Keratinocyte (primary cell): ENCODE results near the gene PTPRN2. TPM values are rescaled to one million over a fixed set of nuclear protein-coding genes. Genes with fewer than 3 reads are reported as not detected.

Experiments
- DNase-seq: peaks from one replicate; pipeline ENCODE4 v3.0.0-alpha.2; 2011; ENCODE audit warnings: low read depth, missing footprints, low spot score
- FAIRE-seq: peaks from 2 replicates; lab custom pipeline; 2011; peaks lifted over from hg19 to GRCh38; lab: Jason Lieb, UNC
- H2AFZ ChIP-seq: 2 replicates; pipeline ENCODE4 v1.6.0; 2012; ENCODE audit warnings: low read length, control low read depth, inconsistent platforms; ENCODE audit not compliant: control insufficient read depth
- H3K27ac ChIP-seq: 2 replicates; pipeline ENCODE4 v1.5.1; 2011; ENCODE audit warnings: low read length; ENCODE audit not compliant: control insufficient read depth, insufficient read depth
- H3K27me3 ChIP-seq: 3 replicates; pipeline ENCODE4 v1.6.0; 2011; ENCODE audit warnings: low read length; ENCODE audit not compliant: control insufficient read depth, insufficient read depth; ENCODE audit errors: extremely low read depth
- H3K36me3 ChIP-seq, 2 experiments: 2 replicates in 1 of 2; 3 replicates in 1 of 2; pipeline ENCODE4 v1.5.1; 2011; ENCODE audit warnings: low read length in 2 of 2, mild to moderate bottlenecking in 1 of 2; ENCODE audit not compliant: control insufficient read depth in 2 of 2, insufficient read depth in 2 of 2; ENCODE audit errors: extremely low read depth in 1 of 2
- H3K4me1 ChIP-seq: 3 replicates; pipeline ENCODE4 v1.5.1; 2011; ENCODE audit warnings: low read length; ENCODE audit not compliant: control insufficient read depth, insufficient read depth; ENCODE audit errors: extremely low read depth
- H3K4me2 ChIP-seq: 3 replicates; pipeline ENCODE4 v1.6.0; 2011; ENCODE audit warnings: low read depth, low read length; ENCODE audit not compliant: control insufficient read depth, insufficient read depth; ENCODE audit errors: extremely low read depth
- H3K4me3 ChIP-seq, 3 experiments: fragments of 200-600 bp in 1 of 3; sonication (generic) in 1 of 3; 2 replicates in 2 of 3; 3 replicates in 1 of 3; pipeline ENCODE4 v1.5.1; 2011 to 2016; ENCODE audit warnings: low read length in 3 of 3, mild to moderate bottlenecking in 3 of 3, control low read depth in 2 of 3, inconsistent platforms in 1 of 3, low read depth in 1 of 3, mixed read lengths in 1 of 3, mixed run types in 1 of 3, moderate library complexity in 1 of 3; ENCODE audit not compliant: control insufficient read depth in 2 of 3, insufficient read depth in 2 of 3; ENCODE audit errors: extremely low read depth in 1 of 3
- H3K79me2 ChIP-seq: 2 replicates; pipeline ENCODE4 v1.6.0; 2012; ENCODE audit warnings: low read length; ENCODE audit not compliant: control insufficient read depth, insufficient read depth
- H3K9ac ChIP-seq: 3 replicates; pipeline ENCODE4 v1.6.0; 2011; ENCODE audit warnings: low read length; ENCODE audit not compliant: control insufficient read depth, insufficient read depth; ENCODE audit errors: extremely low read depth
- H3K9me1 ChIP-seq: 3 replicates; pipeline ENCODE4 v1.6.0; 2011; ENCODE audit warnings: low read length; ENCODE audit not compliant: control insufficient read depth, insufficient read depth; ENCODE audit errors: extremely low read depth
- H3K9me3 ChIP-seq: 2 replicates; pipeline ENCODE4 v1.5.1; 2012; ENCODE audit warnings: low read depth, low read length; ENCODE audit not compliant: control insufficient read depth
- H4K20me1 ChIP-seq: 3 replicates; pipeline ENCODE4 v1.6.0; 2011; ENCODE audit warnings: low read length; ENCODE audit not compliant: control insufficient read depth, insufficient read depth; ENCODE audit errors: extremely low read depth
- CTCF ChIP-seq, 3 experiments: IDR thresholded peaks in 1 of 3; conservative IDR thresholded peaks in 1 of 3; optimal IDR thresholded peaks in 1 of 3; 2 replicates in 2 of 3; 3 replicates in 1 of 3; pipeline versions ENCODE3 to v1.5.1; 2011; ENCODE audit warnings: low read length in 3 of 3, mild to moderate bottlenecking in 3 of 3, moderate library complexity in 2 of 3, control low read depth in 1 of 3, inconsistent platforms in 1 of 3; ENCODE audit not compliant: insufficient read depth in 2 of 3; ENCODE audit errors: extremely low read depth in 1 of 3
- EZH2 ChIP-seq: IDR thresholded peaks from one replicate; pipeline ENCODE4 v1.6.1; 2012; ENCODE audit warnings: inconsistent platforms, mild to moderate bottlenecking, low read length, moderate library complexity
- dilution Hi-C: fragments of 300-500 bp; cut with MboI; formaldehyde crosslinking; loops from one replicate; pipeline ENCODE4 v1.7.0; 2020; ENCODE audit warnings: low sequenced_read_pairs; ENCODE audit not compliant: extremely low pct_ligation_motif_present
- polyA plus RNA-seq, 5 experiments: library from polyadenylated mRNA; depleted of rRNA in 3 of 5; stranded (reverse) in 3 of 5; stranded (forward) in 1 of 5; unstranded in 1 of 5; fragments of >200 nt; gene quantifications; 1 replicate in 1 of 5; 2 replicates in 3 of 5; 3 replicates in 1 of 5; pipeline versions ENCODE4 v1.2.1 to v1.2.3, GENCODE V29; 2011 to 2012; ENCODE audit warnings: missing spikeins in 2 of 5, low read depth in 1 of 5, low replicate concordance in 1 of 5

The PTPRN2 gene
- polyA plus RNA-seq, 1 donor (not counting 4 experiments of a cell fraction or from before 2014, with no cell fraction given) = not detected

- DNase-seq (no peak), FAIRE-seq (no peak)
- H3K27me3 ChIP-seq = no peaks in the 10 kb centered on the region
- TF ChIP-seq EZH2 (no peak), CTCF (optimal IDR thresholded peaks at IDR 0.05 in 1 of 3, IDR thresholded peaks at IDR 0.05 in 1 of 3, conservative IDR thresholded peaks at IDR 0.05 in 1 of 3; ENCODE audit: extremely low read depth in 1 of 3, insufficient read depth in 2 of 3, low read length in 3 of 3) (no peak)
- H3K4me3 ChIP-seq = no peak overlapping the region
- no peaks in the 10 kb centered on the region for H3K9me1 ChIP-seq
- no peak overlapping the region for H3K4me2 ChIP-seq
- no peaks in the 10 kb centered on the region for H3K36me3 ChIP-seq
- dilution Hi-C loops = no loop called here
- H2AFZ ChIP-seq = no peak overlapping the region
- H4K20me1 ChIP-seq = no peaks in the 10 kb centered on the region
- H3K9ac ChIP-seq = no peak overlapping the region
- H3K9me3 ChIP-seq = peaks cover 11% of the 10 kb centered on the region
- no peaks in the 10 kb centered on the region for H3K4me1 ChIP-seq
- H3K79me2 ChIP-seq = no peaks in the 10 kb centered on the region
- H3K27ac ChIP-seq = no peak overlapping the region
These were observed 41.4 kb downstream of the PTPRN2 start for GRCh38 chr7:158546214-158546613.

DNA sequence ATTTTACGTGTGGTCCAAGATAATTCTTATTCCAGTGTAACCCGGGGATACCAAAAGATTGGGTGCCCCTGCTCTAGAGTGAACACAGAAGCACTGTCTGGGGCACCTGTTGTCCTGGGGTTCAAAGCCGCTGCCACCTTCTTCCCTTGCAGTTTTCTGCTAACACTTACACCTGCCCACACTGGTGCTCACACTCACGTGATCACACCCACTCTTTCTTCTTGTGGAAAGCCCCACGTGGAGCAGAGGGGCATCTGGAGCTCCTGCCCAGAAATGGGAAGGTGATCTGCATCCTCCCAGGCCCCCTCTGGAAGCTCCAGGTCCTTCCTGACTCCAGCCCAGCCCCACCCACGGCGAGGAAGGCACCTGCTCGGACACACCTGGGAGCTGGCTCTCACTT lies 42.9 kb downstream of the PTPRN2 start:
- dilution Hi-C loops = no loop called here

More for the DNA sequence above, 42.9 kb downstream of the PTPRN2 start:
- Histone ChIP-seq H3K9ac (no peak overlapping the region), H4K20me1 (no peaks in the 10 kb centered on the region), H3K79me2 (no peaks in the 10 kb centered on the region), H3K27ac (no peak overlapping the region), H3K4me1 (no peaks in the 10 kb centered on the region), H3K36me3 (no peaks in the 10 kb centered on the region), H2AFZ (no peak overlapping the region), H3K9me3 (peaks cover 10% of the 10 kb centered on the region), H3K27me3 (no peaks in the 10 kb centered on the region), H3K4me2 (no peak overlapping the region), H3K9me1 (no peaks in the 10 kb centered on the region), H3K4me3 (no peak overlapping the region)
- TF ChIP-seq EZH2 (no peak), CTCF (optimal IDR thresholded peaks at IDR 0.05 in 1 of 3, IDR thresholded peaks at IDR 0.05 in 1 of 3, conservative IDR thresholded peaks at IDR 0.05 in 1 of 3; ENCODE audit: extremely low read depth in 1 of 3, insufficient read depth in 2 of 3, low read length in 3 of 3) (no peak)
- FAIRE-seq (no peak), DNase-seq (no peak)
